DOHH2 (cell line): ENCODE results near the gene DMXL2.

Source experiments
- H3F3A ChIP-seq: fragments of 200-600 bp; sonication (generic), shearing (Covaris generic); 2 replicates; pipeline ENCODE4 v1.6.0; 2016; ENCODE audit warnings: antibody characterized with exemption, mild to moderate bottlenecking; ENCODE audit not compliant: control insufficient read depth, insufficient read depth
- H3K27ac ChIP-seq: fragments of 200-600 bp; sonication (generic); 2 replicates; pipeline ENCODE4 v1.5.1; 2014; ENCODE audit warnings: low read depth, mild to moderate bottlenecking, low read length, moderate library complexity
- H3K27me3 ChIP-seq: fragments of 200-600 bp; sonication (generic); 2 replicates; pipeline ENCODE4 v1.6.1; 2014; ENCODE audit warnings: mild to moderate bottlenecking, low read length, mixed read lengths; ENCODE audit not compliant: control insufficient read depth
- H3K36me3 ChIP-seq: fragments of 200-600 bp; sonication (generic); 2 replicates; pipeline ENCODE4 v1.6.1; 2014; ENCODE audit warnings: mild to moderate bottlenecking, low read length, moderate library complexity, mixed read lengths; ENCODE audit not compliant: control insufficient read depth
- H3K4me1 ChIP-seq: fragments of 200-600 bp; sonication (generic); 2 replicates; pipeline ENCODE4 v1.6.1; 2014; ENCODE audit warnings: mild to moderate bottlenecking, low read length, mixed read lengths; ENCODE audit not compliant: control insufficient read depth
- H3K4me2 ChIP-seq: fragments of 200-600 bp; sonication (generic); 2 replicates; pipeline ENCODE4 v1.6.0; 2014; ENCODE audit warnings: mild to moderate bottlenecking, low read length, moderate library complexity
- H3K4me3 ChIP-seq: fragments of 200-600 bp; sonication (generic); 2 replicates; pipeline ENCODE4 v1.5.1; 2014; ENCODE audit warnings: mild to moderate bottlenecking, low read length, mixed read lengths
- H3K79me2 ChIP-seq: fragments of 200-600 bp; sonication (generic); 2 replicates; pipeline ENCODE4 v1.6.1; 2014; ENCODE audit warnings: mild to moderate bottlenecking, low read length, mixed read lengths; ENCODE audit not compliant: control insufficient read depth
- H3K9me2 ChIP-seq: fragments of 200-600 bp; sonication (generic); replicated peaks from 2 replicates; pipeline ENCODE4 v1.6.1; 2014; ENCODE audit warnings: mild to moderate bottlenecking, low read length, mixed read lengths; ENCODE audit not compliant: control insufficient read depth
- H3K9me3 ChIP-seq: fragments of 200-600 bp; sonication (generic); 2 replicates; pipeline ENCODE4 v1.6.1; 2014; ENCODE audit warnings: antibody characterized with exemption, low read length, mixed read lengths; ENCODE audit not compliant: control insufficient read depth, insufficient read depth
- H4K20me1 ChIP-seq: fragments of 200-600 bp; sonication (generic); 2 replicates; pipeline ENCODE4 v1.6.0; 2014; ENCODE audit warnings: low read depth, mild to moderate bottlenecking, antibody characterized with exemption, low read length, moderate library complexity; ENCODE audit not compliant: control insufficient read depth, insufficient read depth
- CTCF ChIP-seq: fragments of 200-600 bp; sonication (generic); IDR thresholded peaks from one replicate; pipeline ENCODE4 v1.5.1; 2014; ENCODE audit warnings: antibody characterized with exemption, mild to moderate bottlenecking, low read depth, low read length; ENCODE audit not compliant: poor library complexity, severe bottlenecking
- EZH2phosphoT487 ChIP-seq: fragments of 200-600 bp; sonication (generic); IDR thresholded peaks from 2 replicates; pipeline ENCODE4 v1.6.1; 2017; ENCODE audit warnings: borderline replicate concordance, mild to moderate bottlenecking, antibody characterized with exemption, low read length, moderate library complexity, mixed read lengths

The DMXL2 gene

DNA sequence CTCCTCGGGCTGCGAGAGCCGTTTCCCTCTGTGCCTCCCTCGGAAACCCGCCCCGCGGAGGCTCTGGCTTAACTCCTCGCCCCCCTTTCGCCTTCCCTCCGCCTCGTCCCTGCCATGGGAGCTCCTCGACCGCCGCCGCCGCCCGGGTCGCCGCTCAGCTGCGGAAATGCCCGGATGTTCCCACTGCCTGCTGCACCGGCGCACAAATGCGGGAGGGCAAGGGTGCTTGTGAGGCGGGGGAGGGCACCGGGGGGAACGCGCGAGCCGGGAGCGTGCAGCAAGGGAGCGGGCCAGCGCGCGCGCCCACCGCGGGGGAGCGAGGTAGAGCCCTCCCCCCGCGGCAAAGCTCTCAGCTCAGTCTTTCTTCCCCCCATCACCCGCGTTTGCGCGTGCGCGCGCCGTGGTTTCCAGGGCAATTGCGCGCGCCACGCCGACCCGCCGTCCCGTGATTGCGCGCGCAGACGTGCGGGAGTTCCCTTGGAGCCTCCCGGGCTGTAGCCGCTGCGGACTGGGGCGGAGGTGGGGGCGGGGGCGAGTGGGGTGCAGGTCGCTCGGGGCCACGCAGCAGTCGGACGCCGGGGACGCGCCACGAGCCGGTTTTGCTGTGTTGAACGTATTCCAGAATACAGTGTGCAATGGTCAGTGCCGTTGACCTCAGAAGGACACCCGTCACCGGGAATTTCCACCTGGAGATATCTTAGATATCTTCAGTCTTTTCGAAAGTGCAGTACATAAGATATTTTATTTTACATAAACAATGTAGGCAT, at the start of gene DMXL2:
Gene DMXL2, minus strand, starts transcription at position 168 of the 767 bp plus-strand sequence. CDS start 226 bp downstream, outside the sequence.
- no peaks in the 10 kb centered on the region for H4K20me1 ChIP-seq
- H3K27ac ChIP-seq = peak within 1 kb of the TSS; percentile 32
- H3K9me2 ChIP-seq = no peaks in the 10 kb centered on the region
- peaks cover 31% of the 10 kb centered on the region for H3K79me2 ChIP-seq
- no peaks in the 10 kb centered on the region for H3K9me3 ChIP-seq
- no peak for TF ChIP-seq CTCF
- TF ChIP-seq EZH2phosphoT487 = no peak
- peak within 1 kb of the TSS; percentile 90 for H3K4me3 ChIP-seq
- H3K4me1 ChIP-seq = peaks cover 47% of the 10 kb centered on the region
- peak within 1 kb of the TSS; percentile 85 for H3K4me2 ChIP-seq
- H3F3A ChIP-seq = peaks cover 12% of the 10 kb centered on the region
- H3K36me3 ChIP-seq = no peaks in the 10 kb centered on the region
- H3K27me3 ChIP-seq = peaks cover 14% of the 10 kb centered on the region

- no peaks in the 10 kb centered on the region for H4K20me1 ChIP-seq
- no peaks in the 10 kb centered on the region for H3K79me2 ChIP-seq
- H3K4me3 ChIP-seq = no peak overlapping the region
- H3K4me1 ChIP-seq = no peaks in the 10 kb centered on the region
- no peaks in the 10 kb centered on the region for H3K9me3 ChIP-seq
- H3K27me3 ChIP-seq = peaks cover 5% of the 10 kb centered on the region
- H3K4me2 ChIP-seq = no peak overlapping the region
- TF ChIP-seq EZH2phosphoT487 = no peak
- TF ChIP-seq CTCF = no peak
- no peaks in the 10 kb centered on the region for H3K36me3 ChIP-seq
- no peak overlapping the region for H3K27ac ChIP-seq
- no peaks in the 10 kb centered on the region for H3F3A ChIP-seq
- no peaks in the 10 kb centered on the region for H3K9me2 ChIP-seq
Observed at GRCh38 chr15:51672155-51672687, 49.6 kb upstream of the DMXL2 start.

- H3K27me3 ChIP-seq = peaks cover 5% of the 10 kb centered on the region
- no peaks in the 10 kb centered on the region for H3F3A ChIP-seq
- no peaks in the 10 kb centered on the region for H3K36me3 ChIP-seq
- no peaks in the 10 kb centered on the region for H3K79me2 ChIP-seq
- H3K4me3 ChIP-seq = no peak overlapping the region
- H3K4me1 ChIP-seq = no peaks in the 10 kb centered on the region
- H4K20me1 ChIP-seq = no peaks in the 10 kb centered on the region
- H3K9me3 ChIP-seq = no peaks in the 10 kb centered on the region
- no peak overlapping the region for H3K27ac ChIP-seq
- H3K4me2 ChIP-seq = no peak overlapping the region
- TF ChIP-seq EZH2phosphoT487 (no peak), CTCF (no peak)
- no peaks in the 10 kb centered on the region for H3K9me2 ChIP-seq
Observed at GRCh38 chr15:51669381-51669780, 46.8 kb upstream of the DMXL2 start.
